HEK293 (cell line): ENCODE results near the gene EFCC1.

Source experiments
- CTCF ChIA-PET: fragments of 350-600 bp; formaldehyde crosslinking; extraction: SDS; loops from one replicate; lab custom pipeline; 2021; ENCODE audit warnings: antibody characterized with exemption; lab: Yijun Ruan, JAX
- POLR2A ChIA-PET: fragments of 300-600 bp; formaldehyde crosslinking; extraction: SDS; loops from one replicate; lab custom pipeline; 2020; ENCODE audit warnings: antibody characterized with exemption, inconsistent platforms; lab: Yijun Ruan, JAX
- H3K27ac ChIP-seq: fragments of 200-500 bp; sonication (Bioruptor generic); 2 replicates; pipeline ENCODE4 v1.5.1; 2014; ENCODE audit warnings: low read depth, low read length, control low read depth, inconsistent platforms; ENCODE audit errors: extremely low read depth
- H3K36me3 ChIP-seq, 2 experiments: fragments of 200-500 bp in 1 of 2; sonication (Bioruptor generic) in 1 of 2; 1 replicate in 1 of 2; 2 replicates in 1 of 2; pipeline ENCODE4 v1.5.1; 2014 to 2017; ENCODE audit warnings: inconsistent platforms in 2 of 2, low read length in 2 of 2; ENCODE audit not compliant: control insufficient read depth in 2 of 2, insufficient read depth in 1 of 2
- H3K4me1 ChIP-seq: fragments of 200-500 bp; sonication (Bioruptor generic); 2 replicates; pipeline ENCODE4 v1.5.1; 2014; ENCODE audit warnings: mild to moderate bottlenecking, low read length, inconsistent platforms; ENCODE audit not compliant: control insufficient read depth, insufficient read depth
- H3K4me3 ChIP-seq: 2 replicates; pipeline ENCODE4 v1.5.1; 2011; ENCODE audit warnings: low read depth, mild to moderate bottlenecking, control low read depth, low read length, moderate library complexity
- H3K9me3 ChIP-seq: fragments of 200-500 bp; sonication (Bioruptor generic); 2 replicates; pipeline ENCODE4 v1.5.1; 2014; ENCODE audit warnings: low read depth, low read length, inconsistent platforms; ENCODE audit not compliant: control insufficient read depth, insufficient read depth
- HIC1 ChIP-seq: fragments of 450-650 bp; formaldehyde crosslinking; IDR thresholded peaks from 2 replicates; pipeline ENCODE4 v1.5.1; 2016; ENCODE audit warnings: missing biosample characterization, missing genetic modification characterization
- KLF16 ChIP-seq: fragments of 450-650 bp; formaldehyde crosslinking; IDR thresholded peaks from 2 replicates; pipeline ENCODE4 v1.5.1; 2017; ENCODE audit warnings: missing biosample characterization, missing genetic modification characterization
- KLF17 ChIP-seq: fragments of 450-650 bp; formaldehyde crosslinking; IDR thresholded peaks from 2 replicates; pipeline ENCODE4 v1.5.1; 2016; ENCODE audit warnings: missing biosample characterization, missing genetic modification characterization
- MZF1 ChIP-seq: fragments of 450-650 bp; formaldehyde crosslinking; IDR thresholded peaks from 2 replicates; pipeline ENCODE4 v1.5.1; 2017; ENCODE audit warnings: missing biosample characterization, missing genetic modification characterization, borderline replicate concordance
- SP2 ChIP-seq: fragments of 450-650 bp; formaldehyde crosslinking; IDR thresholded peaks from 2 replicates; pipeline ENCODE4 v1.5.1; 2016; ENCODE audit warnings: missing biosample characterization, missing genetic modification characterization
- SP3 ChIP-seq: fragments of 450-650 bp; formaldehyde crosslinking; IDR thresholded peaks from 2 replicates; pipeline ENCODE4 v1.5.1; 2016; ENCODE audit warnings: missing biosample characterization, missing genetic modification characterization
- ZFP69B ChIP-seq: fragments of 450-650 bp; formaldehyde crosslinking; IDR thresholded peaks from 2 replicates; pipeline ENCODE4 v1.5.1; 2016; ENCODE audit warnings: missing biosample characterization, missing genetic modification characterization
- ZNF112 ChIP-seq: fragments of 450-650 bp; formaldehyde crosslinking; IDR thresholded peaks from 2 replicates; pipeline ENCODE4 v1.5.0; 2017; ENCODE audit warnings: missing biosample characterization, missing genetic modification characterization
- ZNF132 ChIP-seq: fragments of 450-650 bp; formaldehyde crosslinking; IDR thresholded peaks from 2 replicates; pipeline ENCODE4 v1.5.1; 2017; ENCODE audit warnings: missing biosample characterization, missing genetic modification characterization, borderline replicate concordance
- ZNF174 ChIP-seq: fragments of 450-650 bp; formaldehyde crosslinking; IDR thresholded peaks from 2 replicates; pipeline ENCODE4 v1.5.0; 2017; ENCODE audit warnings: missing biosample characterization, mild to moderate bottlenecking, missing genetic modification characterization
- ZNF266 ChIP-seq: fragments of 450-650 bp; formaldehyde crosslinking; IDR thresholded peaks from 2 replicates; pipeline ENCODE4 v1.5.1; 2016; ENCODE audit warnings: missing biosample characterization, missing genetic modification characterization, low read depth
- ZNF311 ChIP-seq: fragments of 450-650 bp; formaldehyde crosslinking; IDR thresholded peaks from 2 replicates; pipeline ENCODE4 v1.5.1; 2017; ENCODE audit warnings: missing biosample characterization, missing genetic modification characterization, borderline replicate concordance
- ZNF350 ChIP-seq: fragments of 450-650 bp; formaldehyde crosslinking; IDR thresholded peaks from 2 replicates; pipeline ENCODE4 v1.5.0; 2017; ENCODE audit warnings: missing biosample characterization, mild to moderate bottlenecking, missing genetic modification characterization
- ZNF560 ChIP-seq: fragments of 450-650 bp; formaldehyde crosslinking; IDR thresholded peaks from 2 replicates; pipeline ENCODE4 v1.5.1; 2017; ENCODE audit warnings: missing biosample characterization, missing genetic modification characterization, borderline replicate concordance
- ZNF621 ChIP-seq: fragments of 450-650 bp; formaldehyde crosslinking; IDR thresholded peaks from 2 replicates; pipeline ENCODE4 v1.5.1; 2017; ENCODE audit warnings: missing biosample characterization, missing genetic modification characterization
- ZNF747 ChIP-seq: fragments of 450-650 bp; formaldehyde crosslinking; IDR thresholded peaks from 2 replicates; pipeline ENCODE4 v1.5.1; 2016; ENCODE audit warnings: missing biosample characterization, missing genetic modification characterization
- ZNF843 ChIP-seq: fragments of 450-650 bp; formaldehyde crosslinking; IDR thresholded peaks from 2 replicates; pipeline ENCODE4 v1.5.1; 2016; ENCODE audit warnings: missing biosample characterization, missing genetic modification characterization
- TF ChIP-seq, protein P1 (sequence below): fragments of 450-650 bp; IDR thresholded peaks from 2 replicates; pipeline ENCODE4 v1.5.1; 2018; ENCODE audit warnings: missing biosample characterization, missing genetic modification characterization
- TF ChIP-seq, protein P2 (sequence below): fragments of 450-650 bp; formaldehyde crosslinking; IDR thresholded peaks from 2 replicates; pipeline ENCODE4 v1.5.1; 2017; ENCODE audit warnings: missing biosample characterization, mild to moderate bottlenecking, missing genetic modification characterization, moderate library complexity
- TF ChIP-seq, protein P3 (sequence below): fragments of 450-650 bp; formaldehyde crosslinking; IDR thresholded peaks from 2 replicates; pipeline ENCODE4 v1.5.1; 2016; ENCODE audit warnings: missing biosample characterization, missing genetic modification characterization
- TF ChIP-seq, protein P4 (sequence below): fragments of 450-650 bp; formaldehyde crosslinking; IDR thresholded peaks from 2 replicates; pipeline ENCODE4 v1.5.1; 2017; ENCODE audit warnings: missing biosample characterization, missing genetic modification characterization

The EFCC1 gene

GRCh38 chr3:129004639-129005295 is 3.7 kb downstream of the EFCC1 start:
- CTCF ChIA-PET = no interaction called here
- Histone ChIP-seq H3K4me1 (no peaks in the 10 kb centered on the region), H3K36me3 (no peaks in the 10 kb centered on the region), H3K27ac (no peak overlapping the region), H3K4me3 (no peak overlapping the region), H3K9me3 (no peaks in the 10 kb centered on the region)
- no peak for TF ChIP-seq ZNF266 (tag by site-specific recombination)
- no peak for TF ChIP-seq SP3 (tag by site-specific recombination)
- no peak for TF ChIP-seq ZNF350 (tag by site-specific recombination)
- TF ChIP-seq, protein P1, sequence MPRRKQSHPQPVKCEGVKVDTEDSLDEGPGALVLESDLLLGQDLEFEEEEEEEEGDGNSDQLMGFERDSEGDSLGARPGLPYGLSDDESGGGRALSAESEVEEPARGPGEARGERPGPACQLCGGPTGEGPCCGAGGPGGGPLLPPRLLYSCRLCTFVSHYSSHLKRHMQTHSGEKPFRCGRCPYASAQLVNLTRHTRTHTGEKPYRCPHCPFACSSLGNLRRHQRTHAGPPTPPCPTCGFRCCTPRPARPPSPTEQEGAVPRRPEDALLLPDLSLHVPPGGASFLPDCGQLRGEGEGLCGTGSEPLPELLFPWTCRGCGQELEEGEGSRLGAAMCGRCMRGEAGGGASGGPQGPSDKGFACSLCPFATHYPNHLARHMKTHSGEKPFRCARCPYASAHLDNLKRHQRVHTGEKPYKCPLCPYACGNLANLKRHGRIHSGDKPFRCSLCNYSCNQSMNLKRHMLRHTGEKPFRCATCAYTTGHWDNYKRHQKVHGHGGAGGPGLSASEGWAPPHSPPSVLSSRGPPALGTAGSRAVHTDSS (tag by site-specific recombination) = no peak
- TF ChIP-seq ZNF311 = no peak
- TF ChIP-seq, protein P2, sequence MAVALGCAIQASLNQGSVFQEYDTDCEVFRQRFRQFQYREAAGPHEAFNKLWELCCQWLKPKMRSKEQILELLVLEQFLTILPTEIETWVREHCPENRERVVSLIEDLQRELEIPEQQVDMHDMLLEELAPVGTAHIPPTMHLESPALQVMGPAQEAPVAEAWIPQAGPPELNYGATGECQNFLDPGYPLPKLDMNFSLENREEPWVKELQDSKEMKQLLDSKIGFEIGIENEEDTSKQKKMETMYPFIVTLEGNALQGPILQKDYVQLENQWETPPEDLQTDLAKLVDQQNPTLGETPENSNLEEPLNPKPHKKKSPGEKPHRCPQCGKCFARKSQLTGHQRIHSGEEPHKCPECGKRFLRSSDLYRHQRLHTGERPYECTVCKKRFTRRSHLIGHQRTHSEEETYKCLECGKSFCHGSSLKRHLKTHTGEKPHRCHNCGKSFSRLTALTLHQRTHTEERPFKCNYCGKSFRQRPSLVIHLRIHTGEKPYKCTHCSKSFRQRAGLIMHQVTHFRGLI = no peak
- TF ChIP-seq HIC1 (tag by site-specific recombination) = no peak
- POLR2A ChIA-PET = no interaction called here

GRCh38 chr3:129005526-129006303 is 4.6 kb downstream of the EFCC1 start:
- CTCF ChIA-PET = no interaction called here
- Histone ChIP-seq H3K27ac (no peak overlapping the region), H3K9me3 (no peaks in the 10 kb centered on the region), H3K4me1 (no peaks in the 10 kb centered on the region), H3K36me3 (no peaks in the 10 kb centered on the region), H3K4me3 (no peak overlapping the region)
- POLR2A ChIA-PET = no interaction called here
- TF ChIP-seq ZNF747 (tag by site-specific recombination) (no peak), ZNF132 (tag by site-specific recombination) (no peak), SP2 (tag by site-specific recombination) (0 out of 2 replicates have a peak, but pooled peaks have one; percentile 10), ZNF174 (no peak), KLF17 (tag by site-specific recombination) (no peak), ZNF843 (tag by site-specific recombination) (no peak), MZF1 (tag by site-specific recombination) (no peak), ZFP69B (no peak), KLF16 (no peak), ZNF560 (no peak), ZNF621 (tag by site-specific recombination) (no peak), ZNF112 (tag by site-specific recombination) (no peak)
- TF ChIP-seq, protein P3, sequence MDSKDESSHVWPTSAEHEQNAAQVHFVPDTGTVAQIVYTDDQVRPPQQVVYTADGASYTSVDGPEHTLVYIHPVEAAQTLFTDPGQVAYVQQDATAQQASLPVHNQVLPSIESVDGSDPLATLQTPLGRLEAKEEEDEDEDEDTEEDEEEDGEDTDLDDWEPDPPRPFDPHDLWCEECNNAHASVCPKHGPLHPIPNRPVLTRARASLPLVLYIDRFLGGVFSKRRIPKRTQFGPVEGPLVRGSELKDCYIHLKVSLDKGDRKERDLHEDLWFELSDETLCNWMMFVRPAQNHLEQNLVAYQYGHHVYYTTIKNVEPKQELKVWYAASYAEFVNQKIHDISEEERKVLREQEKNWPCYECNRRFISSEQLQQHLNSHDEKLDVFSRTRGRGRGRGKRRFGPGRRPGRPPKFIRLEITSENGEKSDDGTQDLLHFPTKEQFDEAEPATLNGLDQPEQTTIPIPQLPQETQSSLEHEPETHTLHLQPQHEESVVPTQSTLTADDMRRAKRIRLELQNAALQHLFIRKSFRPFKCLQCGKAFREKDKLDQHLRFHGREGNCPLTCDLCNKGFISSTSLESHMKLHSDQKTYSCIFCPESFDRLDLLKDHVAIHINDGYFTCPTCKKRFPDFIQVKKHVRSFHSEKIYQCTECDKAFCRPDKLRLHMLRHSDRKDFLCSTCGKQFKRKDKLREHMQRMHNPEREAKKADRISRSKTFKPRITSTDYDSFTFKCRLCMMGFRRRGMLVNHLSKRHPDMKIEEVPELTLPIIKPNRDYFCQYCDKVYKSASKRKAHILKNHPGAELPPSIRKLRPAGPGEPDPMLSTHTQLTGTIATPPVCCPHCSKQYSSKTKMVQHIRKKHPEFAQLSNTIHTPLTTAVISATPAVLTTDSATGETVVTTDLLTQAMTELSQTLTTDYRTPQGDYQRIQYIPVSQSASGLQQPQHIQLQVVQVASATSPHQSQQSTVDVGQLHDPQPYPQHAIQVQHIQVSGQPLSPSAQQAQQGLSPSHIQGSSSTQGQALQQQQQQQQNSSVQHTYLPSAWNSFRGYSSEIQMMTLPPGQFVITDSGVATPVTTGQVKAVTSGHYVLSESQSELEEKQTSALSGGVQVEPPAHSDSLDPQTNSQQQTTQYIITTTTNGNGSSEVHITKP = peak; percentile 91
- TF ChIP-seq, protein P4, sequence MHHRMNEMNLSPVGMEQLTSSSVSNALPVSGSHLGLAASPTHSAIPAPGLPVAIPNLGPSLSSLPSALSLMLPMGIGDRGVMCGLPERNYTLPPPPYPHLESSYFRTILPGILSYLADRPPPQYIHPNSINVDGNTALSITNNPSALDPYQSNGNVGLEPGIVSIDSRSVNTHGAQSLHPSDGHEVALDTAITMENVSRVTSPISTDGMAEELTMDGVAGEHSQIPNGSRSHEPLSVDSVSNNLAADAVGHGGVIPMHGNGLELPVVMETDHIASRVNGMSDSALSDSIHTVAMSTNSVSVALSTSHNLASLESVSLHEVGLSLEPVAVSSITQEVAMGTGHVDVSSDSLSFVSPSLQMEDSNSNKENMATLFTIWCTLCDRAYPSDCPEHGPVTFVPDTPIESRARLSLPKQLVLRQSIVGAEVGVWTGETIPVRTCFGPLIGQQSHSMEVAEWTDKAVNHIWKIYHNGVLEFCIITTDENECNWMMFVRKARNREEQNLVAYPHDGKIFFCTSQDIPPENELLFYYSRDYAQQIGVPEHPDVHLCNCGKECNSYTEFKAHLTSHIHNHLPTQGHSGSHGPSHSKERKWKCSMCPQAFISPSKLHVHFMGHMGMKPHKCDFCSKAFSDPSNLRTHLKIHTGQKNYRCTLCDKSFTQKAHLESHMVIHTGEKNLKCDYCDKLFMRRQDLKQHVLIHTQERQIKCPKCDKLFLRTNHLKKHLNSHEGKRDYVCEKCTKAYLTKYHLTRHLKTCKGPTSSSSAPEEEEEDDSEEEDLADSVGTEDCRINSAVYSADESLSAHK = no peak
